ENCODE measurements around the gene RBBP5. TPM values are rescaled to one million over a fixed set of nuclear protein-coding genes. Genes with fewer than 3 reads are reported as not detected.
A peak's percentile ranks its signal among the peaks of the same experiment; 100 is the strongest.

Gene RBBP5
- total and polyA plus RNA-seq, 2 of the 4 experiments (the other 2 are of a cell fraction) = 7.3 to 37.5 TPM

GRCh38 chr1:205061665-205062069 is 60.1 kb downstream of the RBBP5 start:
- 33% methylated on average over 11 of the region's 13 CpGs; no CpG with 5 or more reads in 1 of the 2 experiments for WGBS, 2 experiments (ENCODE audit: extremely low coverage in 2 of 2, insufficient read length in 1 of 2)
- no peak overlapping the region for H4K8ac ChIP-seq (ENCODE audit: low read depth in 2 of 2, low read length in 2 of 2)
- peak overlapping the region; percentile 23 for H2AK9ac ChIP-seq (replicated peaks; ENCODE audit: low read depth, low read length, poor library complexity)
- no peaks in the 10 kb centered on the region for H3K9me3 ChIP-seq (ENCODE audit: control insufficient read depth, insufficient read depth, low read length)
- H2AFZ ChIP-seq (replicated peaks; ENCODE audit: low read length, poor library complexity) = peak overlapping the region; percentile 71
- no peak overlapping the region for H2BK120ac ChIP-seq (ENCODE audit: low read depth, low read length)
- no peak overlapping the region for H3K9ac ChIP-seq (ENCODE audit: low read depth, low read length)
- H2BK15ac ChIP-seq (ENCODE audit: low read depth, low read length) = no peak overlapping the region
- no peak overlapping the region for H3K23ac ChIP-seq (ENCODE audit: low read depth, low read length)
- no peak overlapping the region for H2AK5ac ChIP-seq (ENCODE audit: low read depth, low read length)
- no peak overlapping the region for H2BK5ac ChIP-seq (ENCODE audit: low read depth, low read length, poor library complexity, severe bottlenecking)
- H3K27me3 ChIP-seq (ENCODE audit: control insufficient read depth, insufficient read depth, low read length) = peaks cover 15% of the 10 kb centered on the region
- no peak overlapping the region for H3K4me2 ChIP-seq (ENCODE audit: low read depth, low read length)
- peak; percentile 93 for ATAC-seq (ENCODE audit: low read depth)
- DNase-seq = peak; percentile 52
- TF ChIP-seq NFE2L2 (IDR thresholded peaks at IDR 0.05; ENCODE audit: low read depth, low read length) (no peak), MXI1 (IDR thresholded peaks at IDR 0.05; ENCODE audit: borderline replicate concordance, low read depth, low read length) (no peak), SMC3 (IDR thresholded peaks at IDR 0.05; ENCODE audit: low read depth, low read length) (peak; percentile 79), MAFK (IDR thresholded peaks at IDR 0.05; ENCODE audit: low read depth, low read length) (no peak), RFX5 (IDR thresholded peaks at IDR 0.05; ENCODE audit: low read depth, low read length) (no peak), ELK1 (IDR thresholded peaks at IDR 0.05; ENCODE audit: borderline replicate concordance, low read depth, low read length) (no peak), BHLHE40 (IDR thresholded peaks at IDR 0.05; ENCODE audit: low read depth, low read length) (no peak), CTCF (conservative IDR thresholded peaks at IDR 0.05; ENCODE audit: low read depth, low read length) (peak; percentile 82), MAZ (IDR thresholded peaks at IDR 0.05; ENCODE audit: borderline replicate concordance, low read depth, low read length) (peak; percentile 98), POLR2A (IDR thresholded peaks at IDR 0.05; ENCODE audit: low read depth, low read length) (no peak), RAD21 (IDR thresholded peaks at IDR 0.05; ENCODE audit: low read length) (peak; percentile 72), FOS (IDR thresholded peaks at IDR 0.05; ENCODE audit: low read depth, low read length) (no peak), CHD1 (IDR thresholded peaks at IDR 0.05; ENCODE audit: low read depth, low read length) (no peak)
- dilution Hi-C loops (cut with HindIII; ENCODE audit: low sequenced_read_pairs, unreplicated experiment) = no loop called here
- in situ Hi-C loops (cut with MboI; ENCODE audit: low sequenced_read_pairs) = loop anchor here (5.0 kb wide), 1 partner anchor 74 kb away; no protein-coding TSS in a partner anchor
- no peaks in the 10 kb centered on the region for H4K20me1 ChIP-seq (ENCODE audit: insufficient read depth, low read length)
- no peaks in the 10 kb centered on the region for H3K4me1 ChIP-seq (ENCODE audit: control insufficient read depth, insufficient read depth, low read length)
- no peaks in the 10 kb centered on the region for H3K36me3 ChIP-seq (ENCODE audit: control insufficient read depth, insufficient read depth, low read length)
- BruUV-seq (replicated peaks) = no TSS peak
- ChIA-PET POLR2A (ENCODE audit: unreplicated experiment) (no interaction called here), CTCF (interaction anchor here (0.6 to 2.9 kb wide), 32 partner anchors 8 to 421 kb away, joined by 3 to 31 read pairs (median 4); no protein-coding TSS in a partner anchor)
- H3K4ac ChIP-seq (ENCODE audit: low read depth, low read length) = no peak overlapping the region
- H3K27ac ChIP-seq (ENCODE audit: insufficient read depth, low read length) = no peak overlapping the region
- H2BK20ac ChIP-seq (ENCODE audit: low read depth, low read length) = no peak overlapping the region
- intact Hi-C loops (cut with micrococcal nuclease) = loop anchor here (1.0 kb wide), 3 partner anchors 72 to 253 kb away; no protein-coding TSS in a partner anchor
- H3K4me3 ChIP-seq (ENCODE audit: insufficient read depth, low read depth, low read length) = no peak overlapping the region
- H4K91ac ChIP-seq (ENCODE audit: insufficient read depth, low read depth, low read length) = no peak overlapping the region
- H3K79me1 ChIP-seq (ENCODE audit: low read depth in 1 of 2, low read length in 2 of 2) = no peaks in the 10 kb centered on the region
- no peak overlapping the region for H3K18ac ChIP-seq (ENCODE audit: low read depth, low read length)
- H3K14ac ChIP-seq (replicated peaks; ENCODE audit: low read depth, low read length) = no peak overlapping the region
- no peaks in the 10 kb centered on the region for H3K9me1 ChIP-seq (ENCODE audit: insufficient read depth, low read length)
- H3K56ac ChIP-seq (ENCODE audit: extremely low read depth, insufficient read depth, low read length) = no peak overlapping the region
- H4K5ac ChIP-seq (ENCODE audit: low read depth, low read length) = no peak overlapping the region

Data from IMR-90 (cell line).